LNCaP clone FGC (cell line): Measurements from ENCODE around the gene SAMD4A.

Experiments
- DNase-seq: peaks from one replicate; pipeline ENCODE4 v3.0.0-alpha.2; 2011; ENCODE audit warnings: low read depth
- H3K4me3 ChIP-seq: 2 replicates; pipeline ENCODE4 v1.5.1; 2011; ENCODE audit warnings: mild to moderate bottlenecking, low read depth, low read length, control low read depth
- TF ChIP-seq, protein P1 (sequence below): IDR thresholded peaks from 2 replicates; pipeline ENCODE4 v1.5.1; 2012; ENCODE audit warnings: mild to moderate bottlenecking; ENCODE audit not compliant: control insufficient read depth, insufficient read depth; ENCODE audit errors: extremely low read depth

The SAMD4A gene

DNA sequence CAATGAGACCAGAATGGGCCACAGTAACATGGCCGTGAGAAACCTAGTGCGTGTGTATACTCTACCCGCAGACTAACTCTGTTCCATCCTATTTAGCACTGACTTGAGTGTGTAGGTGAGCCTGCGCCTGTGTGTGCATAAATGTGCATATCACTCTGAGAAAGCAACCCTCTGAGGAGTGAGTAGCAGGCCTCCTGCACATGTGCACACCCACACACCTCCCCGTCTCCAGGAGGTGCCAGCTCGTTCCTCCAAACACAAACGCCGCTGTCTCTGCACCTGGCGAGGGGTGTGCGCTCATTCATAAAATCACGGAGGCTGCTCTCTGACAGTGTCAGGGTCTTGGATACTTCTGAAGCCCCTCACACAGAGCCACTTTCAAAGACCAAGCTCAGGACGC is 196.8 kb downstream of the SAMD4A start:
- TF ChIP-seq, protein P1, sequence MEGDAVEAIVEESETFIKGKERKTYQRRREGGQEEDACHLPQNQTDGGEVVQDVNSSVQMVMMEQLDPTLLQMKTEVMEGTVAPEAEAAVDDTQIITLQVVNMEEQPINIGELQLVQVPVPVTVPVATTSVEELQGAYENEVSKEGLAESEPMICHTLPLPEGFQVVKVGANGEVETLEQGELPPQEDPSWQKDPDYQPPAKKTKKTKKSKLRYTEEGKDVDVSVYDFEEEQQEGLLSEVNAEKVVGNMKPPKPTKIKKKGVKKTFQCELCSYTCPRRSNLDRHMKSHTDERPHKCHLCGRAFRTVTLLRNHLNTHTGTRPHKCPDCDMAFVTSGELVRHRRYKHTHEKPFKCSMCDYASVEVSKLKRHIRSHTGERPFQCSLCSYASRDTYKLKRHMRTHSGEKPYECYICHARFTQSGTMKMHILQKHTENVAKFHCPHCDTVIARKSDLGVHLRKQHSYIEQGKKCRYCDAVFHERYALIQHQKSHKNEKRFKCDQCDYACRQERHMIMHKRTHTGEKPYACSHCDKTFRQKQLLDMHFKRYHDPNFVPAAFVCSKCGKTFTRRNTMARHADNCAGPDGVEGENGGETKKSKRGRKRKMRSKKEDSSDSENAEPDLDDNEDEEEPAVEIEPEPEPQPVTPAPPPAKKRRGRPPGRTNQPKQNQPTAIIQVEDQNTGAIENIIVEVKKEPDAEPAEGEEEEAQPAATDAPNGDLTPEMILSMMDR = no peak
- no peak overlapping the region for H3K4me3 ChIP-seq
- DNase-seq = no peak

DNA sequence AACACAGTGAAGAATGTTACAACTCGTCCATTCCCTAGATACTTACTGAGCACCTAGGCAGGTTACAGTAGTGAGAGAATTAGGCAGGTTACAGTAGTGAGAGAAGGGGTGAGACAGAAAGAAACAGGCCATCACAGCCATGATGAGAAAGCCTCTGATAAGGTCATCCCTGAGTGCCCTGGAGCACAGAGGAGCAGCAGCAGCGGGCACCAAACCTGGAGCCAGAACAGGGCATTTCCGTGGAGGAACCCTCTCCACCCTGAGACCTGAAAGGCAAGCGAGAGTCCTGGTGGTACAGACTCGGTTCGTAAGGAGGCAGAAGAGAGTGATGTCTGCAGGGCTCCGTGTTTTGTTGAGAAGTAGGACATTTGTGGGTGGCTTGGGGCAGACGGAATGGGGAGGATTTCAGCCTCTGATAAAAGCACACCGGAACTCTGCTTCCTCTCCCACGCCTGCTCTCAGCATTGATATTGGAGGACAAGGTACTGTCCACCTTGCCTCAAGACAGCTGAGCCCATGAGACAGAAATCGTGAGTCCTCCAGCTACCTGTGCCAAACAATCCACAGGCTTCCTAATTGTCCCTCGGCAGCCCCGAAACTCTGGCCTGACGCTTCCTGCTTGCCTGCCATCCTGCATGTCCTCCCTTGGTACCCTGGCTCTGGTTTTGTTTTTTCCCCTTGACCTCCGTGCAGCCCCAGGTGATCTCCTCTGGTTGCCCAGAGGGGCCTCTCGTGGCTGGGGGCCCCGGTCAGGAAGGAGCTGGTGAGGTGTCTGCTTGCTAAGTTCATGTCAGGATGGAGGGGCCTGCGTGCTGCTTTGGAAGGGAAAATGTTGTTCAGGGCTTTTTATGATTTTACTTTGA is 199.6 kb downstream of the SAMD4A start:
- TF ChIP-seq, protein P1 = no peak
- H3K4me3 ChIP-seq = no peak overlapping the region
- no peak for DNase-seq

DNA sequence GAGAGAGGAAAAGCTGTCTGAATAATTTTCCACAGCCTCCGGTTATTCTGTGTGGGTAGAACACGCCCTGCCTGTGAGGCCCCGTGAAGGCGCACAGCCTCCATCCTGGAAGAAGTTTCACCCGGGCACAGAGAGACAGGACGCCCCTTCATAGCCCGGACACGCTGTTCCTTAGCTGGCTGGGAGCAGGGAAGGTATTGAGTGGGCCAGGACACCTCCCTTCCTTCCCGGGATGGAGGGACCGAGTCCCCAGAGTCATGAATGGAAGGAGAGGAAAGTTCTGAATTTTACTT is 200.2 kb downstream of the SAMD4A start:
- no peak overlapping the region for H3K4me3 ChIP-seq
- DNase-seq = no peak
- TF ChIP-seq, protein P1 = no peak

DNA sequence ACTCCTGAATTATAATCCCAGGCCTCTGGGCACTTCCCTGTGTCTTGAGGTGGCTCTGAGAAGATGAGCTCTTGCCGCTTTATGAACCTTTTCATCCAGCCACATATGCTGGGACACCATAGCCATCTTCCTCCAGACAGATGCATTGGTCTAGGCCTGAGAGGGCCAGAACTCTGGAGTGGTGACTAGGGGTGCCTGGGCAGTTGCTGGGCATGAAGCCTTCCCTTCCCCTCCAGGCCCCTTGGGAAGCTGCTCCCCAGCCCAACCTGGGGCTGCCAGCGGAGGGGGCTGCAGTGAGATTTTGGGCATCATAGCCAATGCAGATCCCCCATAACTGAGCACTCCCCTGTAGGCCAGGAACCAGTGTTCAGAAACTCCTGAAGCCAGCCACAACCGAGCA is 200.5 kb downstream of the SAMD4A start:
- TF ChIP-seq, protein P1 = no peak

DNA sequence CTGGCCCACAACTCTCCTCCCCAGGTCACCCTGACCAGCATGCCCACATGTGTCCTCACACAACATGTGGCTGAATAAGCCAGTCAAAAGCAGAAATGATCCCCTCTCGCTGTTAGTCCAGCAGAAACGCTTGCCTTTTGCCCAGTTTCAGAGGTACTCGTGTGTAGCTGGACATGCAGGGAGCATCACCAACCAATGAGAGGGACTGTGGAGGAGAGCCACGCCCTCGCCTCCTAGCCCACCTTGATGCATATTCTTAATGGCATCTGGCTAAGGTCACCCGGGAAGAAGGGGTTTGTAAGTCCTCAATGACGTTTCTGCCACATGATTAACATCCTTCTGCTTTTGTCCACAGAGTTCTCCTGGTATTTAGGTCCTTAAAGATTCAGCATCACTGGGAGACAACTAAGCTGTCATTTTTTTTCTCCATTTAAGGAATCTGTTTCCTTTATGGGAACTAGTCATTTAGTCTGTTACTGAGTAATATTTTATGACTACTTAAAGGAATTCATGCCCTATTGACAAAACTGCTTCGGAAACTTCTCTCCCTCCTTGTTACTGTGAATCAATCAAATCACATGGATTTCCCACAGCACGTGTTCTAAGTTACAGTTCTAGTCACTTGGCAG is 201.7 kb downstream of the SAMD4A start:
- H3K4me3 ChIP-seq = no peak overlapping the region
- DNase-seq = no peak
- TF ChIP-seq, protein P1 = no peak

More for the DNA sequence above, 200.5 kb downstream of the SAMD4A start:
- no peak overlapping the region for H3K4me3 ChIP-seq
- DNase-seq = no peak

DNA sequence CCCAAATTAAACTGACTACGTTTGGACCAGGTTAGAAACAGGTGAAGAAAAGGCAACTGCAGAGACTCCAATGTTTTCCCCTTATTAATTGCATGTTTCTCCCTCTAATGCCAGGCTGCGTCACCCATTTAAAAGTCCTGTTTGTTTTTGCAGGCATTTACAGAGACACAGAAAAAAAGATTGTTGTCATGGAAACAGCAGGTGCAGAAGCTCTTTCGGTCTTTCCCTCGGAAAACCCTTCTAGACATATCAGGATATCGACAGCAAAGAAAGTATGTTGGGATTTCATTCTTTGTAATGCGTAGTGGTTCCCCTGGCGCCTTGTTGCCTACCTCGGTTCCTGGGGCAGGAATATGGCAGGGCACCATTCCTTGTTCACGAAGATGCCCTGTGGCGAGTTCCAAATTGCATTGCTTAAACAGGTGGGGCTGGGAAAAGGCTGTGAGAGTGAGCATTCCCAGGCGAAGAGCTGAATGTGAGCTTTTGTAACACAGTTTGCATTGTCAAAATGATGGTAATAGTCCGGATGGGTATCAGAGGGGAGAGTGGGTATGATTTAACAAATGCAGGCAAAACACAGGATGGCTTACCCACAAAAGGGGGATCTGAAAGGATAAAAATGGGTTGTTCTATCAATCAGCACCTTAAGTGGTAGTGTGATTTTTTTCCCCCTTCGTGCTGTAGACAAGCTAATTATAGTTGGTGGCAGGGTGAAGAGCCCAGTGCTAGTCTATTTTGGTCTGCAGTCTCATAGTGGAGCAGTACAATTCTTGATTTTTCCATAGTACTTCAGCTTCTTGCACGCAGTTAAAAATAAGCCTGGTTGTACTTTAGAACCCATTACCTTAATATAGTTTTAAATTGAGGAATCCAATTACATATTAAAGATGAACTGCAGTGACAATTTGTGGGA is 203.3 kb downstream of the SAMD4A start:
- H3K4me3 ChIP-seq = no peak overlapping the region
- TF ChIP-seq, protein P1 = no peak
- no peak for DNase-seq
